ENCODE results near the gene RPE. TPM values are rescaled to one million over a fixed set of nuclear protein-coding genes. Genes with fewer than 3 reads are reported as not detected.

The RPE gene
- total RNA-seq, 3 donors from 2014 or later: 48.8 to 68.2 (median 55.4) TPM

- intact Hi-C loops (cut with DNase I; ENCODE audit: low total_unique reads): loop anchor here (5.0 kb wide), 1 partner anchor 948 kb away; no protein-coding TSS in a partner anchor
- no peak for DNase-seq (ENCODE audit: low spot score in 2 of 2)
- Histone ChIP-seq H3K36me3 (no peaks in the 10 kb centered on the region), H3K9me3 (no peaks in the 10 kb centered on the region), H3K4me3 (no peak overlapping the region), H3K27ac (no peak overlapping the region), H3K4me1 (no peaks in the 10 kb centered on the region), H3K27me3 (no peaks in the 10 kb centered on the region)
- TF ChIP-seq POLR2A (IDR thresholded peaks at IDR 0.05) (no peak), POLR2AphosphoS5 (IDR thresholded peaks at IDR 0.05) (no peak), CTCF (IDR thresholded peaks at IDR 0.05) (no peak)
These were observed 36.7 kb upstream of the RPE start for GRCh38 chr2:209965723-209966122.

DNA sequence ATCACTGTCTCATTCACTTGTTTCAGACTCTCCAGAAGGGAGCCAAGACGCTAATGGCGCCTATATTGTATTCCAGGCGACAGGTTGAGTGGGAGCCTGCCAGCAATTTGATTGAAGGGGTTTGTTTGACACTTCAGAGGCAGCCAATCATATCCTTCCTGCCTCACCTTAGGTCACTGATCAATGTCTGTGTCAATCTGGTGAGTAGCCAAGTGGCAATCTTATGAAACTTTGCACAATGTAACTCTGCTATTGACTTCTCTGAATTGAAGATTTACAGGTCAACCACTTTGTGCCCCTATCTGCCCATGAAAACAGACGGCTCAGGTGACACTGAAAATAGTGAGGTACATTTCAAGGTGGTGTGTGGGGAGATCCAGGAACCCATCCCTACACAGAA lies 32.7 kb upstream of the RPE start:
- DNase-seq (ENCODE audit: low spot score in 2 of 2): no peak
- Histone ChIP-seq H3K4me3 (no peak overlapping the region), H3K27me3 (peaks cover 0 to 3% of the 10 kb centered on the region in 2 donors), H3K9me3 (no peaks in the 10 kb centered on the region), H3K4me1 (no peaks in the 10 kb centered on the region), H3K27ac (no peak overlapping the region), H3K36me3 (no peaks in the 10 kb centered on the region)
- intact Hi-C loops (cut with DNase I; ENCODE audit: low total_unique reads): loop anchor here (5.0 kb wide), 1 partner anchor 952 kb away; no protein-coding TSS in a partner anchor
- TF ChIP-seq POLR2AphosphoS5 (IDR thresholded peaks at IDR 0.05) (no peak), POLR2A (IDR thresholded peaks at IDR 0.05) (no peak), CTCF (IDR thresholded peaks at IDR 0.05) (no peak)

- Histone ChIP-seq H3K4me3 (no peak overlapping the region), H3K27me3 (peaks cover 0 to 3% of the 10 kb centered on the region in 2 donors), H3K4me1 (no peaks in the 10 kb centered on the region), H3K36me3 (no peaks in the 10 kb centered on the region), H3K9me3 (no peaks in the 10 kb centered on the region), H3K27ac (no peak overlapping the region)
- intact Hi-C loops (cut with DNase I; ENCODE audit: low total_unique reads): no loop called here
- TF ChIP-seq POLR2AphosphoS5 (IDR thresholded peaks at IDR 0.05): no peak
- no peak for TF ChIP-seq CTCF (IDR thresholded peaks at IDR 0.05)
- no peak for TF ChIP-seq POLR2A (IDR thresholded peaks at IDR 0.05)
- no peak for DNase-seq (ENCODE audit: low spot score in 2 of 2)
These were observed 32.2 kb upstream of the RPE start for GRCh38 chr2:209970271-209970670.

DNA sequence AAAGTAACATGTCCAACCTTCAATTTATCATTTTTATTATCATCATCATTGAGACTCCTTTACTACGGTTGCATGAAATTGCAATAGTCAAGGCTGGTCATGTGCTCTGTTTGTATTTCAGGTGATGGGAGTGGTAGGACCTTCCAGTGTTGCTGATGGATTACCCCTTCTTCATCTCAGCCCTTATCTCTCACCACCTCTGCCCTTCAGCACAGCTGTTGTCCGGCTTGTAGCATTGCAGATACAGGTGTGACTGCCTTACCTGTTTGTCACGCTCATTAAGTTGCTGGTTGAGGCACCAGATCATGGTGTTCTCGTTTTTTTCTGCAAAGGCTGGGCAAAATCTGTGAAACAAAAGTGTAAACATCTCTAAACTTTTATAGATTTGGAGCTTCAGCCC lies 31.7 kb upstream of the RPE start:
- no peak overlapping the region for H3K27ac ChIP-seq
- intact Hi-C loops (cut with DNase I; ENCODE audit: low total_unique reads): no loop called here
- H3K4me1 ChIP-seq: no peaks in the 10 kb centered on the region
- H3K4me3 ChIP-seq: no peak overlapping the region
- TF ChIP-seq POLR2A (IDR thresholded peaks at IDR 0.05) (no peak), CTCF (IDR thresholded peaks at IDR 0.05) (no peak), POLR2AphosphoS5 (IDR thresholded peaks at IDR 0.05) (no peak)
- DNase-seq (ENCODE audit: low spot score in 2 of 2): no peak
- H3K36me3 ChIP-seq: no peaks in the 10 kb centered on the region
- no peaks in the 10 kb centered on the region for H3K9me3 ChIP-seq
- peaks cover 0 to 3% of the 10 kb centered on the region in 2 donors for H3K27me3 ChIP-seq

- Histone ChIP-seq H3K4me3 (no peak overlapping the region), H3K9me3 (no peaks in the 10 kb centered on the region), H3K27me3 (peaks cover 0 to 3% of the 10 kb centered on the region in 2 donors), H3K36me3 (no peaks in the 10 kb centered on the region), H3K27ac (no peak overlapping the region), H3K4me1 (no peaks in the 10 kb centered on the region)
- TF ChIP-seq POLR2AphosphoS5 (IDR thresholded peaks at IDR 0.05) (no peak), CTCF (IDR thresholded peaks at IDR 0.05) (no peak), POLR2A (IDR thresholded peaks at IDR 0.05) (no peak)
- DNase-seq (ENCODE audit: low spot score in 2 of 2): no peak
- intact Hi-C loops (cut with DNase I; ENCODE audit: low total_unique reads): no loop called here
These were observed 29.1 kb upstream of the RPE start for GRCh38 chr2:209973328-209973727.

Data from breast epithelium (tissue), 4 donors.